NOMO-1 treated with DMSO at 0.1 percent for 48 hours (cell line): ENCODE results near the gene ORAI1.
"Not testable (repeated sequence)": the region's sequence is repeated elsewhere in the genome, so short reads cannot be mapped to it uniquely, and the experiment has no call there.

ENCODE experiments used
- DNase-seq: peaks from one replicate; lab custom pipeline; 2025; ENCODE audit not compliant: unreplicated experiment; lab: John Stamatoyannopoulos, UW

The ORAI1 gene

GRCh38 chr12:121626087-121626852 is at the start of gene ORAI1:
Gene ORAI1 (plus strand): TSS chr12:121626530.
- DNase-seq = peak; percentile 88

- DNase-seq = no peak
Measured at GRCh38 chr12:121576851-121577391, 49.4 kb upstream of the ORAI1 start.

- no peak for DNase-seq
Measured at GRCh38 chr12:121577443-121578180, 48.7 kb upstream of the ORAI1 start.

DNA sequence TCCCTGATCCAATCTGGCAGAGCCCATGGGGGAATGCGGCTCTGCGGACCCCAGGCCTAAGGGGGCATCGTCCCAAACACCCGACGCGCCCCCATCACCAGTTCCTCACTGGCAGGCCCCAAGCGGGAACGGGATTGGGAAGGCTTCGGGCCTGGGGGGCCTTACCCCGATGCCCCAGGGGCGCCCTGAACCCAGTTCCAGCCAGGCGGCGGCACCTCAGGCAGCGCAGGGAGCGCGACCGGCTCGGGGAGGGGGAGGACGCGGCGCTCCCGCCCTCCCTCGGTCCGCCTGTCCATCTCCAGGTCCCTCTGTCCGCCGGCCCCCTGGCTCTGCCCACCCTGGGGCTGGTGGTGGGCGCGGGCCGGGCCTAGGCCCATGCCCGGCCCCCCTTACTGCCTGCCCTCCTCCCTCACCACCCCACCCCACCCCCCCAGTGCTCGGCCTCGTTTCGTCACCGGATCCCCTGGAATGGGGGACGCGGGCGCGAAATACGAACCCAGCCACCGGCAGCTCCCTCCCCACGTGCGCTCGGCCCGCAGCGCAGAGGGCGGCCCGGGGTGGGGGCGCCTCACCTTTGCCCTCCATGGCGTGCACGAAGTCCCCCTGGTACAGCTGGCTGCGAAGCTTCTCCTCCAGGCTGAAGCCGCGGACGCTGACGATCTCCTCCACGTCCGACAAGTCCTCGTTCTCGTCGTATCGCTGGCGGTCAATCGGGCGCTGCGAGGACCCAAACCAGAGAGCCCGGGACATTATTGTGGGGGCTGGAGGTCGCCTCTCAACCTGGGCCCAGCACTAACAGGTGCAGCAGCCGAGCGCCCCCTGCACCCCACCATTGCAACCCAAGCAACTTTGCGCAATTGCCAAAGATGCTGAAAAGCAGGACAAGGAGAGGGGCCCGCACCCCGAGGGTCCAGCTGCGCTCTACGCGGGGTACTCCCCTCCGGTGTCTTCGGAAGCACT is 47.8 kb upstream of the ORAI1 start:
- no peak for DNase-seq

DNA sequence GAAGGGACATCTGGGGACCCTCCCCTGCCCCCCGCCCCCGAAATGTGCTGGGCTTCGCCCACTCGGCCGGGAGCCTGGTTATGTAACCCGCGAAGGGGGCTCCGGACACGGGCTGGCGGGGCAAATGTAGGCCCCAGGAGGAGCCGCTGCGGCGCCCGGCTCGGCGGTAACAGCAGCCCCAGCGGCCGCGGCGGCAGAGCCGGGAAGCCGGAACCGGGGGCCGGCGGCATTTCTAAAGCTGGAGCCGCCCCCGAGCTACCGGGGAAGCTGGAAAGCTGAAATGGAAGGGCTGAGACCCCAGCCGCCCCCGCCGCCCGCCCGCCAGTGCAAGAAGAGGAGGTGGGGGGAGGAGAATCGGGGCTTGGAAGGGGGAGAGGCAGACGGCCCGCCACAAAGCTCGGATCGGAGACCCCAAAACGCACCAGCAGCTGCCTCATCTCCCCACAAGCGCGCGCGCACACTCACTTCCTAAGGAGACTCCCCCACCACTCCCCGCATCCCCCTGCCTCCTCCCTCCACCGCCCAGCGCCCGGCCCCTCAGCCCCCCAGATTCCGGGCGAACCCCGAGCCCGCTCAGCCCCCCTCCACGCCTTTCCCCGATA is 47.0 kb upstream of the ORAI1 start:
- peak; percentile 6 for DNase-seq

DNA sequence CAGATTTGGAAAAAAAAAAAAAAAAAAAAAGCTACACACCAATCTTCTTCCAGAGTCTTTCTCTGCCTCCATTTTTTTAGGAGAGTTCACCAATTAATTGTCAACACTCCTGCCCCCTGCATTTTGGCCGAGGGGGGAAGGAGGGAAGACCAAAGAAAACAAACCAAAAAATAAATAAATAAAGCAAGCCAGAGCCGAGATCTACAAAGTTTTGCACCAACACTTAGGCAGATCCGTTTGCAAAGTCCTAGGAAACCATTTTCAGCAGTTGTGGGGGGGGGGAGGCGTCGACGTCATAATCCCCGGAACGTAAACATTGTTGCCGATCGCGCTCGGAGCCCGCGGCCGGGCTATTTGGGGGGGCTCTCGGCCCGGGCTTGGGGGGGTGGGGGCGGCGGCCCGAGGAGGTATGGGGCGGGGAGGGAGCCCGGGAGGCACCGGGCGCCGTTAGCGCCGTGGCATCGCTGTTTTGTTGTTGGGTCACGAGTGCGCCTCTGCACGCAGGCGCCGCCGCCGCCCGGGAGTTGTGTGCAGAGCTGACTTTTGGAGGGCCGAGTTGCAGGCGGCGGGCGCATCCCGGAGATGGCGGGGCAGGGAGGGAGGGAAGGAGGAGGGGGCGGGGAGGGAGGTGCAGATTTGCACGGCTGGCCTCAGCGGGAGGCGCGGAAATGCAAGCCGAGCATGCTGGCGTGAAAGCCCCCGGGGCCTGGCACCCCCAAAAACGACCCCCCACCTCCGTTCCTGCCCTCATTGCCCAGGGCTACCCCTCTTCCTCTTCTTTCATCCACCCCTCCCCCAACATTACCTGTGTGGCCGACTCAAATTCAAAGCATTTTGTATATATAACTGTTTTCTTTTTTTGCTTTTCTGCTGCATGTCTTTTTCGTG is 46.1 kb upstream of the ORAI1 start:
- peak; percentile 47 for DNase-seq

GRCh38 chr12:121580959-121581685 is 45.2 kb upstream of the ORAI1 start, which contains the start of gene KDM2B:
Gene KDM2B (minus strand): TSS chr12:121581023. CDS start chr12:121580911, 112 bp downstream.
- DNase-seq = no peak

- no peak for DNase-seq
Measured at GRCh38 chr12:121581686-121582429, 44.5 kb upstream of the ORAI1 start.

DNA sequence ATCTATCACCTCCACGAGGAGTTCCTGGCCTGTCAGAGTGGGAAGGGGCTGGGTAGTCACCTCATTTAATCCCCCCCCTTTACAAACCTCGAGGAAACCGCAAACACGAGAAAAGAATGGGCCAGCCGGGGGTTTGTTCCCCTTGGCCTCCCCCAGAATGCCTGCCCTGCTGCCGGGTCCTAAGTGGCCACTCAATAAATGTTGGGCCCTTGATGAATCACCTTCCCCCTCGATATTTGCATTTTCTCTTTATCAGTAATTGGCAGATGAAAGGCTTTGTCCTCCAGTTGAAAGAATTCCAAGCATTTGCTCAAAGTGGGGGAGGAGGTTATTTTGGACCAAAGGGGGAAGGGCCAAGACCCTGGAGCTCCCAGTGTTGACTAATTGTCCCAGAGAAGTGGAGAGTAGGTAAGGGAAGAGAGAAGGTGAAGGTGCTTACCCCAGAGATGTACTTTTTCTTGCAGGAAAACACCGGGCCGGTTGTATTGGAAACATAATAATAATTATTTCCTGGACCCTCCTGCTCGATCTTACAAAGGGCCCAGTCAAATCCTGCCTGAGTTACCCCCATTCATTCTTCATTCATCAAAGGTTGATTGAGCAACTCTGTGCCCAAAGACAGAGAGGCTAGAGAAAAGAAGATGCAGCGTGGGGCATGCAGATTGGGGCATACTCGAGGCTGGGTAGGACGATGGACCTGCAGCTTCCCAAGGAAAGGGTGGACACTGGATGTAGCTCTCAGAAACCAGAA is 43.6 kb upstream of the ORAI1 start:
- no peak for DNase-seq

DNA sequence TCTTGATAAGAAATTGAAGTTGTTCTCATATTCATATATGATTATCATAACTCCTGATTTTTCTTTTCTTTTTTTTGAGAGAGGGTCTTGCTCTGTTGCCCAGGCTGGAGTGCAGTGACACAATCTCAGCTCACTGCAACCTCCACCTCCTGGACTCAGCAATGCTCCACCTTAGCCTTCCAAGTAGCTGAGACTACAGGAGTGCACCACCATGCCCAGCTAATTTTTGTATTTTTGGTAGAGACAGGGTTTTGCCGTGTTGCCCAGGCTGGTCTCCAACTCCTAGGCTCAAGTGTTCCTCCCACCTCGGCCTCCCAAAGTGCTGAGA is 43.0 kb upstream of the ORAI1 start:
- not testable (repeated sequence) for DNase-seq

DNA sequence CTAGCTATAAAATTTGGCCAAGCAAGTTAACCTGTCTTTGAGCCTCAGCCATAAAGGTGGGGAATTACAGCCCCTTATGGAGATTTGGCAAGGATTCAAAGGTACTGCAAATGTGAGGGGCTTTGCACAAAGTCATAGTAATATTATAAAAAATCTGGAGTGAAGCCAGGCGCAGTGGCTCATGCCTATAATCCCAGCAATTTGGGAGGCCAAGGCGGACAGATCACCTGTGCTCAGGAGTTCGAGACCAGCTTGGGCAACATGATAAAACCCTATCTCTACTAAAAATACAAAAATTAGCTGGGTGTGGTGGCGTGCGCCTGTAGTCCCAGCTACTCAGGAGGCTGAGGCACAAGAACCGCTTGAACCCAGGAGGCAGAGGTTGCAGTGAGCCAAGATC is 41.4 kb upstream of the ORAI1 start:
- not testable (repeated sequence) for DNase-seq

- no peak for DNase-seq
Measured at GRCh38 chr12:121590476-121591143, 35.7 kb upstream of the ORAI1 start.

GRCh38 chr12:121592320-121592719 is 34.0 kb upstream of the ORAI1 start:
- no peak for DNase-seq

DNA sequence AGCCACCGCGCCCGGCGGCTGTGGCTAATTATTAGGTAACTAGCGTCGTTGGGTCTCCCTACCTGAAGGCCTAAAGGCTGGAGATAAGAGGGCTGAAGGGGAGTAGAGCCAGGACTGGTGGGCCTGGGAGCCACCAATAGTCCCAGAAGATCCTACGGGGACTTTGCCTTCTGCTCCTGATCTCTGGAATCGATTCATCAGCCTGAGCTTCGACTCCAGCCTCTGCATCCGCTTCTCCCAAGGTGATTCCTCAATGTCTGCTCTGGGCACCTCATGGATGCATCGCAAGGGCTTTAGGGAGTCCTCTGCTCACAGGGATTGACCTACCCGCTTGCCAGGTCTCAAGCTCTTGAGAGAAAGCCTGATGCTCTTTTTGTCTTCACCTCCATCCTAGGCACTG is 30.8 kb upstream of the ORAI1 start:
- DNase-seq = no peak

DNA sequence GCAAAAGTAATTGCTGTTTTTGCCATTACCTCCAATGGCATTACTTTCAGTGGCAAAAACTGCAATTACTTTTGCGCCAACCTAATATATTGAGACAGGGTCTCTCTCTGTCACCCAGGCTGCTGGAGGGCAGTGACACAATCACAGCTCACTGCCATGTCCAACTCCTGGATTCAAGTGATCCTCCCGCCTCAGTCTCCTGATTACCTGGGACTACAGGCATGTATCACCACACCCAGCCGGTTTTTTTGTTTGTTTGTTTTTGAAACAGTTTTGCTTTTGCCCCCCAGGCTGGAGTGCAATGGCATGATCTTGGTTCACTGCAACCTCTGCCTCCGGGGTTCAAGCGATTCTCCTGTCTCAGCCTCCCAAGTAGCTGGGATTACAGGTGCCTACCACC is 29.8 kb upstream of the ORAI1 start:
- DNase-seq = no peak

GRCh38 chr12:121600702-121601336 is 25.5 kb upstream of the ORAI1 start:
- DNase-seq = no peak

GRCh38 chr12:121602766-121603165 is 23.6 kb upstream of the ORAI1 start:
- DNase-seq = no peak
